Duodenal mucosa (tissue), 2 donors: ENCODE results near the gene SPTLC1.
"Not testable (repeated sequence)": the region's sequence is repeated elsewhere in the genome, so short reads cannot be mapped to it uniquely, and the experiment has no call there.

Experiments
- H3K27ac ChIP-seq: one replicate; pipeline ENCODE4 v1.7.0; 2013; ENCODE audit warnings: low read depth, low read length
- H3K27me3 ChIP-seq, 2 donors: one replicate each; pipeline ENCODE4 v1.7.0; 2013; ENCODE audit warnings: low read length in 2 of 2, control low read depth in 1 of 2; ENCODE audit not compliant: insufficient read depth in 2 of 2, control insufficient read depth in 1 of 2
- H3K36me3 ChIP-seq, 2 donors: one replicate each; pipeline ENCODE4 v1.7.0; 2013; ENCODE audit warnings: low read length in 2 of 2, control low read depth in 1 of 2; ENCODE audit not compliant: insufficient read depth in 2 of 2, control insufficient read depth in 1 of 2
- H3K4me1 ChIP-seq, 2 donors: one replicate each; pipeline ENCODE4 v1.7.0; 2013; ENCODE audit warnings: low read length in 2 of 2, control low read depth in 1 of 2; ENCODE audit not compliant: insufficient read depth in 2 of 2, control insufficient read depth in 1 of 2
- H3K4me3 ChIP-seq, 2 donors: one replicate each; pipeline ENCODE4 v1.7.0; 2013; ENCODE audit warnings: low read length in 2 of 2, low read depth in 1 of 2
- H3K9ac ChIP-seq, 2 donors: one replicate each; pipeline ENCODE4 v1.7.0; 2013; ENCODE audit warnings: low read length in 2 of 2, low read depth in 1 of 2
- H3K9me3 ChIP-seq, 2 donors: one replicate each; pipeline ENCODE4 v1.7.0; 2013; ENCODE audit warnings: low read length in 2 of 2, control low read depth in 1 of 2; ENCODE audit not compliant: control insufficient read depth in 1 of 2

Gene SPTLC1

GRCh38 chr9:92035687-92036410 lies 79.4 kb downstream of the SPTLC1 start:
- Histone ChIP-seq H3K36me3 (peaks cover 27 to 67% of the 10 kb centered on the region in 2 donors), H3K27ac (no peak overlapping the region), H3K4me3 (no peak overlapping the region), H3K9ac (no peak overlapping the region), H3K4me1 (peaks cover 0 to 7% of the 10 kb centered on the region in 2 donors), H3K9me3 (no peaks in the 10 kb centered on the region), H3K27me3 (no peaks in the 10 kb centered on the region)

GRCh38 chr9:92035146-92035545 lies 80.1 kb downstream of the SPTLC1 start:
- no peak overlapping the region for H3K4me3 ChIP-seq
- H3K9ac ChIP-seq, result no peak overlapping the region
- no peaks in the 10 kb centered on the region for H3K27me3 ChIP-seq
- no peak overlapping the region for H3K27ac ChIP-seq
- H3K4me1 ChIP-seq, result peaks cover 0 to 7% of the 10 kb centered on the region in 2 donors
- H3K36me3 ChIP-seq, result peaks cover 27 to 65% of the 10 kb centered on the region in 2 donors
- no peaks in the 10 kb centered on the region for H3K9me3 ChIP-seq

GRCh38 chr9:92033991-92034390 lies 81.2 kb downstream of the SPTLC1 start:
- Histone ChIP-seq H3K36me3 (peaks cover 27 to 65% of the 10 kb centered on the region in 2 donors), H3K4me1 (peaks cover 0 to 7% of the 10 kb centered on the region in 2 donors), H3K9me3 (no peaks in the 10 kb centered on the region), H3K27ac (no peak overlapping the region), H3K9ac (no peak overlapping the region), H3K4me3 (no peak overlapping the region), H3K27me3 (no peaks in the 10 kb centered on the region)

- no peaks in the 10 kb centered on the region for H3K9me3 ChIP-seq
- H3K4me1 ChIP-seq, result peaks cover 0 to 7% of the 10 kb centered on the region in 2 donors
- H3K27ac ChIP-seq, result no peak overlapping the region
- H3K36me3 ChIP-seq, result peaks cover 27 to 59% of the 10 kb centered on the region in 2 donors
- H3K4me3 ChIP-seq, result no peak overlapping the region
- no peaks in the 10 kb centered on the region for H3K27me3 ChIP-seq
- H3K9ac ChIP-seq, result no peak overlapping the region
These were observed 81.9 kb downstream of the SPTLC1 start for GRCh38 chr9:92033307-92033706.

GRCh38 chr9:92032891-92033290 lies 82.3 kb downstream of the SPTLC1 start:
- no peaks in the 10 kb centered on the region for H3K27me3 ChIP-seq
- H3K4me1 ChIP-seq, result peaks cover 0 to 7% of the 10 kb centered on the region in 2 donors
- no peak overlapping the region for H3K27ac ChIP-seq
- H3K4me3 ChIP-seq, result no peak overlapping the region
- peaks cover 27 to 55% of the 10 kb centered on the region in 2 donors for H3K36me3 ChIP-seq
- no peak overlapping the region for H3K9ac ChIP-seq
- H3K9me3 ChIP-seq, result no peaks in the 10 kb centered on the region

GRCh38 chr9:92030367-92030766 lies 84.8 kb downstream of the SPTLC1 start:
- H3K36me3 ChIP-seq, result peaks cover 12 to 38% of the 10 kb centered on the region in 2 donors
- no peak overlapping the region for H3K4me3 ChIP-seq
- H3K27ac ChIP-seq, result no peak overlapping the region
- H3K4me1 ChIP-seq, result no peaks in the 10 kb centered on the region
- H3K9ac ChIP-seq, result no peak overlapping the region
- H3K27me3 ChIP-seq, result no peaks in the 10 kb centered on the region
- H3K9me3 ChIP-seq, result no peaks in the 10 kb centered on the region

GRCh38 chr9:92029553-92029952 lies 85.7 kb downstream of the SPTLC1 start:
- H3K36me3 ChIP-seq, result peaks cover 8 to 31% of the 10 kb centered on the region in 2 donors
- no peak overlapping the region for H3K27ac ChIP-seq
- no peak overlapping the region for H3K4me3 ChIP-seq
- no peak overlapping the region for H3K9ac ChIP-seq
- H3K9me3 ChIP-seq, result no peaks in the 10 kb centered on the region
- no peaks in the 10 kb centered on the region for H3K4me1 ChIP-seq
- H3K27me3 ChIP-seq, result no peaks in the 10 kb centered on the region

- no peaks in the 10 kb centered on the region for H3K27me3 ChIP-seq
- no peak overlapping the region for H3K4me3 ChIP-seq
- no peak overlapping the region for H3K9ac ChIP-seq
- peaks cover 0 to 4% of the 10 kb centered on the region in 2 donors for H3K36me3 ChIP-seq
- no peaks in the 10 kb centered on the region for H3K4me1 ChIP-seq
- no peak overlapping the region for H3K27ac ChIP-seq
- H3K9me3 ChIP-seq, result no peaks in the 10 kb centered on the region
These were observed 88.8 kb downstream of the SPTLC1 start for GRCh38 chr9:92026206-92027002.

GRCh38 chr9:92021785-92022541 lies 93.2 kb downstream of the SPTLC1 start:
- H3K4me1 ChIP-seq, H3K4me3 ChIP-seq, H3K9me3 ChIP-seq, H3K36me3 ChIP-seq, H3K27ac ChIP-seq, H3K9ac ChIP-seq, H3K27me3 ChIP-seq: not testable (repeated sequence)

- no peaks in the 10 kb centered on the region for H3K27me3 ChIP-seq
- no peaks in the 10 kb centered on the region for H3K4me1 ChIP-seq
- H3K9ac ChIP-seq, result no peak overlapping the region
- H3K27ac ChIP-seq, result no peak overlapping the region
- H3K36me3 ChIP-seq, result no peaks in the 10 kb centered on the region
- H3K4me3 ChIP-seq, result no peak overlapping the region
- no peaks in the 10 kb centered on the region for H3K9me3 ChIP-seq
These were observed 95.6 kb downstream of the SPTLC1 start for GRCh38 chr9:92019658-92020057.
